Suprapubic skin (tissue), 4 donors: ENCODE results near the gene PLK5. TPM values are rescaled to one million over a fixed set of nuclear protein-coding genes. Genes with fewer than 3 reads are reported as not detected.
"Not testable (repeated sequence)": the region's sequence is repeated elsewhere in the genome, so short reads cannot be mapped to it uniquely, and the experiment has no call there.

Source experiments
- DNase-seq, 2 donors: peaks; one replicate each; pipeline ENCODE4 v3.0.0-alpha.2; 2019; ENCODE audit warnings: low spot score in 2 of 2
- H3K27ac ChIP-seq: fragments of 200-600 bp; sonication (generic); one replicate; pipeline ENCODE4 v1.5.1; 2019
- H3K27me3 ChIP-seq: fragments of 200-600 bp; sonication (generic); one replicate; pipeline ENCODE4 v1.5.1; 2019
- H3K36me3 ChIP-seq: fragments of 200-600 bp; sonication (generic); one replicate; pipeline ENCODE4 v1.5.1; 2019
- H3K4me1 ChIP-seq: fragments of 200-600 bp; sonication (generic); one replicate; pipeline ENCODE4 v1.5.1; 2019
- H3K4me3 ChIP-seq: fragments of 200-600 bp; sonication (generic); one replicate; pipeline ENCODE4 v1.5.1; 2019; ENCODE audit warnings: mild to moderate bottlenecking
- H3K9me3 ChIP-seq: fragments of 200-600 bp; sonication (generic); one replicate; pipeline ENCODE4 v1.5.1; 2019
- EP300 ChIP-seq: sonication (generic); formaldehyde crosslinking; IDR thresholded peaks from one replicate; pipeline ENCODE4 v1.6.1; 2017; ENCODE audit warnings: antibody characterized with exemption
- POLR2A ChIP-seq, 2 donors: fragments of 450-650 bp; IDR thresholded peaks; one replicate each; pipeline ENCODE4 v1.6.1; 2017; ENCODE audit warnings: antibody characterized with exemption in 2 of 2, mild to moderate bottlenecking in 2 of 2, moderate library complexity in 2 of 2
- POLR2AphosphoS5 ChIP-seq, 3 donors: sonication (generic); formaldehyde crosslinking; IDR thresholded peaks; one replicate each; pipeline ENCODE4 v1.6.1; 2017; ENCODE audit warnings: antibody characterized with exemption in 3 of 3
- WGBS: methylation state at CpG from one replicate; pipeline ENCODE4 v1.1.5; 2018; 5-methylcytosine and 5-hydroxymethylcytosine counted together
- total RNA-seq, 4 donors: library from RNA; depleted of rRNA; stranded (reverse); fragments of >200 nt; gene quantifications; one replicate each; pipeline ENCODE4 v1.1.0, GENCODE V29; 2016
- TF ChIP-seq, protein P1 (sequence below), 2 donors: fragments of 200-600 bp in 1 of 2; fragments of 450-650 bp in 1 of 2; sonication (generic) in 1 of 2; IDR thresholded peaks; one replicate each; pipeline ENCODE4 v1.5.1; 2016 to 2019; ENCODE audit warnings: antibody characterized with exemption in 2 of 2, mild to moderate bottlenecking in 1 of 2, moderate library complexity in 1 of 2

Gene PLK5
- total RNA-seq, 4 donors from 2014 or later, result 0.23 to 1.2 TPM; not detected in 2

DNA sequence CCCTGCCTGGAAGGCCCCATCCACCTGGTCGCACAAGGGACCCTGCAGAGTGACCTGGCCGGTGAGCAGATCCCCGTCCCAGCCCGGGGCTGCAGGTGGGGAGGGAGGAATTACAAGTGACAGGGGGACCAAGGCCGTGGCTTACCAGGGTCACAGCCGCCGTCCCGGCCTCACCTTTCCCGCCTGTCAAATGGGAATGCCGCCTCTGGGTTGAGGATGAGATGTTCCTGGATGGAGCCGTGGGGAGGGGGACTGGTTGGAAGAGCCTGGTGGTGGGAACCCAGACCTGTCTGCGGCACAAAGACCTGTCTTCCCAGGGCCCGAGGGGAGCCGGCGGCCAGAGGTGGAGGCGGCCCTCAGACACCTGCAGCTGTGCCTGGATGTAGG lies 5.5 kb downstream of the PLK5 start:
- no CpG with 5 or more reads among the region's 16 CpGs for WGBS
- Histone ChIP-seq H3K4me1 (peaks cover under 1% of the 10 kb centered on the region), H3K4me3 (no peak overlapping the region), H3K27me3 (peaks cover 82% of the 10 kb centered on the region), H3K27ac (no peak overlapping the region), H3K9me3 (no peaks in the 10 kb centered on the region), H3K36me3 (no peaks in the 10 kb centered on the region)
- TF ChIP-seq, protein P1, sequence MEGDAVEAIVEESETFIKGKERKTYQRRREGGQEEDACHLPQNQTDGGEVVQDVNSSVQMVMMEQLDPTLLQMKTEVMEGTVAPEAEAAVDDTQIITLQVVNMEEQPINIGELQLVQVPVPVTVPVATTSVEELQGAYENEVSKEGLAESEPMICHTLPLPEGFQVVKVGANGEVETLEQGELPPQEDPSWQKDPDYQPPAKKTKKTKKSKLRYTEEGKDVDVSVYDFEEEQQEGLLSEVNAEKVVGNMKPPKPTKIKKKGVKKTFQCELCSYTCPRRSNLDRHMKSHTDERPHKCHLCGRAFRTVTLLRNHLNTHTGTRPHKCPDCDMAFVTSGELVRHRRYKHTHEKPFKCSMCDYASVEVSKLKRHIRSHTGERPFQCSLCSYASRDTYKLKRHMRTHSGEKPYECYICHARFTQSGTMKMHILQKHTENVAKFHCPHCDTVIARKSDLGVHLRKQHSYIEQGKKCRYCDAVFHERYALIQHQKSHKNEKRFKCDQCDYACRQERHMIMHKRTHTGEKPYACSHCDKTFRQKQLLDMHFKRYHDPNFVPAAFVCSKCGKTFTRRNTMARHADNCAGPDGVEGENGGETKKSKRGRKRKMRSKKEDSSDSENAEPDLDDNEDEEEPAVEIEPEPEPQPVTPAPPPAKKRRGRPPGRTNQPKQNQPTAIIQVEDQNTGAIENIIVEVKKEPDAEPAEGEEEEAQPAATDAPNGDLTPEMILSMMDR (IDR thresholded peaks at IDR 0.05), result no peak
- no peak for TF ChIP-seq POLR2AphosphoS5 (IDR thresholded peaks at IDR 0.05)
- TF ChIP-seq EP300, result no peak
- TF ChIP-seq POLR2A (IDR thresholded peaks at IDR 0.05), result no peak
- DNase-seq, result no peak

DNA sequence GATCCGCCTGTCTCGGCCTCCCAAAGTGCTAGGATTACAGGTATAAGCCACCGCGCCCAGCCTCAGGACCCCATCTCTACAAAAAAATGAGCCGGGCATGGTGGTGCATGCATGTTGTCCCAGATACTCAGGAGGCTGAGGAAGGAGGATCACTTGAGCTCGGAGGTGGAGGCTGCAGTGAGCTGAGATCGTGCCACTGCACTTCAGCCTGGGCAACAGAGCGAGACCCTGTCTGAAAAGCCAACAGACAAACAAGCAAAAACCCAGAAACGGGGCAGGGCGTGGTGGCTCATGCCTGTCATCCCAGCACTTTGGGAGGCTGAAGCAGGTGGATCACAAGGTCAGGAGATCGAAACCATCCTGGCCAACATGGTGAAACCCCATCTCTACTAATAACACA lies 7.0 kb downstream of the PLK5 start:
- not testable (repeated sequence) for H3K4me1 ChIP-seq, H3K36me3 ChIP-seq, H3K9me3 ChIP-seq, DNase-seq, H3K27ac ChIP-seq, H3K4me3 ChIP-seq
- WGBS, result 91% methylated on average over 11 of the region's 11 CpGs
- peaks cover 74% of the 10 kb centered on the region for H3K27me3 ChIP-seq

- no peak for DNase-seq
- WGBS, result 87% methylated on average over 11 of the region's 11 CpGs
- TF ChIP-seq POLR2AphosphoS5 (IDR thresholded peaks at IDR 0.05), result no peak
- TF ChIP-seq EP300, result no peak
- TF ChIP-seq POLR2A (IDR thresholded peaks at IDR 0.05), result no peak
- TF ChIP-seq, protein P1 (IDR thresholded peaks at IDR 0.05), result no peak
- no peak overlapping the region for H3K27ac ChIP-seq
- H3K27me3 ChIP-seq, result peaks cover 67% of the 10 kb centered on the region
- no peaks in the 10 kb centered on the region for H3K36me3 ChIP-seq
- no peaks in the 10 kb centered on the region for H3K9me3 ChIP-seq
- H3K4me3 ChIP-seq, result no peak overlapping the region
- H3K4me1 ChIP-seq, result no peaks in the 10 kb centered on the region
Measured at GRCh38 chr19:1531587-1531986, 7.7 kb downstream of the PLK5 start.

DNA sequence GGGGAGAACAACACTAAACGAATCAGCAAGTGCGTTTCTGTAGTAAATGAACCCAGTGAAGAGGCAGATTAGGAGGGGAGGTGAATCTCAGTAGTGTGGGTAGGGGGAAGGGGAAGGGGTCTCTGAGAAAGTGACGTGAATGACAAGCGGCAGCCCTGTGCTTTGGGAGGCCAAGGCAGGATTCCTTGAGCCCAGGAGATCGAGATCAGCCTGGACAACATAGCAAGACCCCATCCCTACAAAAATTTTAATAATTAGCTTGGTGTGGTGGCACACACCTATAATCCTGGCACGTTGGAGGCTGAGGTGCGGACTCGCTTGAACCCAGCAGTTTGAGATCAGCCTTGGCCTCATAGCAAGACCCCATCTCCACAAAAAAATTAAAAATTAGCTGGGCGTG lies 8.1 kb downstream of the PLK5 start:
- TF ChIP-seq, protein P1 (IDR thresholded peaks at IDR 0.05), result no peak
- no peak for TF ChIP-seq EP300
- no peak for TF ChIP-seq POLR2A (IDR thresholded peaks at IDR 0.05)
- no peak for TF ChIP-seq POLR2AphosphoS5 (IDR thresholded peaks at IDR 0.05)
- H3K27ac ChIP-seq, result no peak overlapping the region
- no peak overlapping the region for H3K4me3 ChIP-seq
- H3K36me3 ChIP-seq, result no peaks in the 10 kb centered on the region
- no peaks in the 10 kb centered on the region for H3K4me1 ChIP-seq
- no peak for DNase-seq
- no peaks in the 10 kb centered on the region for H3K9me3 ChIP-seq
- WGBS, result 91% methylated on average over 9 of the region's 9 CpGs
- peaks cover 64% of the 10 kb centered on the region for H3K27me3 ChIP-seq

GRCh38 chr19:1533510-1534150 lies 9.8 kb downstream of the PLK5 start:
- H3K27ac ChIP-seq, result no peak overlapping the region
- TF ChIP-seq, protein P1 (IDR thresholded peaks at IDR 0.05), result no peak
- no peak for TF ChIP-seq POLR2A (IDR thresholded peaks at IDR 0.05)
- no peak for TF ChIP-seq EP300
- no peak for TF ChIP-seq POLR2AphosphoS5 (IDR thresholded peaks at IDR 0.05)
- peaks cover under 1% of the 10 kb centered on the region for H3K4me1 ChIP-seq
- no peaks in the 10 kb centered on the region for H3K9me3 ChIP-seq
- no peak for DNase-seq
- H3K4me3 ChIP-seq, result no peak overlapping the region
- 83% methylated on average over 12 of the region's 23 CpGs for WGBS
- H3K27me3 ChIP-seq, result peaks cover 61% of the 10 kb centered on the region
- H3K36me3 ChIP-seq, result no peaks in the 10 kb centered on the region

DNA sequence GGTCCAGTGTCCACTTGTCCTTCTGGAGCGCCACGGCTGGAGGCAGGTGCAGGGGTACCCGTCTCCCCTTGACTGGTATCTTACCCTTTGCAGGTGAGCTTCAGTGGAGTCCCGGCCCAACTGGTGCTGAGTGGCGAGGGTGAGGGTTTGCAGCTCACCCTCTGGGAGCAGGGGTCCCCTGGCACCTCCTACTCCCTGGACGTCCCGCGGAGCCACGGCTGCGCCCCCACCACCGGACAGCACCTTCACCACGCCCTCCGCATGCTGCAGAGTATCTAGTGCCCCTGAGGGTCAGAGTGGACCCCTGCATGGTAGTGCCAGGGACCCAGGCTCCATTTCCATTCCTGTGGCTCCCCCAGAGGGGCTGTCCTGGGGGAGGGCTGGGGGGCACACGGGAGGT lies 11.1 kb downstream of the PLK5 start:
- 89% methylated on average over 8 of the region's 14 CpGs for WGBS
- Histone ChIP-seq H3K4me3 (no peak overlapping the region), H3K9me3 (no peaks in the 10 kb centered on the region), H3K36me3 (no peaks in the 10 kb centered on the region), H3K27me3 (peaks cover 53% of the 10 kb centered on the region), H3K4me1 (peaks cover 6% of the 10 kb centered on the region), H3K27ac (no peak overlapping the region)
- no peak for TF ChIP-seq POLR2AphosphoS5 (IDR thresholded peaks at IDR 0.05)
- TF ChIP-seq POLR2A (IDR thresholded peaks at IDR 0.05), result no peak
- no peak for TF ChIP-seq EP300
- DNase-seq, result no peak

DNA sequence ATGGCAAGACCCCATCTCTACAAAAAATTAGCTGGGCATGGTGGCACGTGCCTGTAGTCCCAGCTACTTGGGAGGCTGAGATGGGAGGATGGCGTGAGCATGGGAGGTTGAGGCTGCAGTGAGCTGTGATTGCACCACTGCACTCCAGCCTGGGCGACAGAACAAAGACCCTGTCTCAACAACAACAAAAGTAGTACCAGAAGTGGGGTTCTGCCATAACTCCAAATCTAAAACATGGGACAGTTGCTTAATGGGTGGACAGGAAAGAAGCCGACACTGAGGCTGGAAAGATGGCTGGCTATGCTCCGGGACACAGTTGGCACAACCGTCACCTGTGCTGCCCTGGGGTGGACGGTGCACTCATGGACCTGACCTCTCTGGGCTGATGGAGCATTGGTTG lies 11.8 kb downstream of the PLK5 start:
- peaks cover 55% of the 10 kb centered on the region for H3K27me3 ChIP-seq
- WGBS, result 99% methylated on average over 7 of the region's 7 CpGs
- not testable (repeated sequence) for H3K4me1 ChIP-seq, H3K4me3 ChIP-seq, H3K36me3 ChIP-seq, H3K27ac ChIP-seq, H3K9me3 ChIP-seq, DNase-seq
